ENCODE results near the gene MUC5B. TPM values are rescaled to one million over a fixed set of nuclear protein-coding genes. Genes with fewer than 3 reads are reported as not detected.
"Not testable (repeated sequence)": the region's sequence is repeated elsewhere in the genome, so short reads cannot be mapped to it uniquely, and the experiment has no call there.

The MUC5B gene
- total RNA-seq, 1 experiment from 2014 or later, result not detected

GRCh38 chr11:1232021-1232882, 9.4 kb downstream of the MUC5B start:
- DNase-seq (ENCODE audit: low read depth), result no peak

DNA sequence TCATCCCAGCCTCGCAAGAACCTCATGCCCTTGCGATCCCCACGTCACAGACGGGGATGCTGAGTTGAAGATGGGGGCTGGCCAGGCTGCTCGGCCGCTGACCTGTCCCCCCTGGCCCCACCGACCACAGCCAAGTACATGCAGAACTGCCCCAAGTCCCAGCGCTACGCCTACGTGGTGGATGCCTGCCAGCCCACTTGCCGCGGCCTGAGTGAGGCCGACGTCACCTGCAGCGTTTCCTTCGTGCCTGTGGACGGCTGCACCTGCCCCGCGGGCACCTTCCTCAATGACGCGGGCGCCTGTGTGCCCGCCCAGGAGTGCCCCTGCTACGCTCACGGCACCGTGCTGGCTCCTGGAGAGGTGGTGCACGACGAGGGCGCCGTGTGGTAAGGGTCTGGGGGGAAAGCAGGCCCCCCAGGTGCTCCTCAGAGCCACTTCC, 10.0 kb downstream of the MUC5B start:
- DNase-seq (ENCODE audit: low read depth), result no peak

- no peak for DNase-seq (ENCODE audit: low read depth)
Observed at GRCh38 chr11:1233351-1234053, 10.6 kb downstream of the MUC5B start.

- DNase-seq (ENCODE audit: low read depth), result no peak
Observed at GRCh38 chr11:1234054-1234720, 11.3 kb downstream of the MUC5B start.

DNA sequence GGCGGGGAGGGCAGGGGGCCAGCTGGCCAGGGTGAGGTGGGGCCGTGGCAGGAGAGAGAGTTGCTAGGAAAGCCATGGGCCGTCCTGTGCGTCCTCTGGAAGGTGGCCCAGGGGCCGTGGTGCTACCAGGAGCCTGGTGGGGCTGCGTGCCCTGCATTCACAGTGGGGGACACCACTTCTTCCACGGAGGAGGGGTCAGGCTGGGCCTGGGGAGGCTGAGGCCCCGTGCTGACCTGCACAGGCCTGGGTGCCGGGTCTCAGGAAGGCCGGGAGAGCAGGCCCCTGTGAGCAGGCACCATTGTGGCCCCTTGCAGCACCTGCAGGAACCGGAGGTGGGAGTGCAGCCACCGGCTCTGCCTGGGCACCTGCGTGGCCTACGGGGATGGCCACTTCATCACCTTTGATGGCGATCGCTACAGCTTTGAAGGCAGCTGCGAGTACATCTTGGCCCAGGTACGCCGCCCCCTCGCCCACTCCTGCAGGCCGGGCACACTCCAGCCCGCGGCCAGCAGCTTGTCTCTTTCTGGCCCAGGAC, 12.0 kb downstream of the MUC5B start:
- DNase-seq (ENCODE audit: low read depth), result no peak

DNA sequence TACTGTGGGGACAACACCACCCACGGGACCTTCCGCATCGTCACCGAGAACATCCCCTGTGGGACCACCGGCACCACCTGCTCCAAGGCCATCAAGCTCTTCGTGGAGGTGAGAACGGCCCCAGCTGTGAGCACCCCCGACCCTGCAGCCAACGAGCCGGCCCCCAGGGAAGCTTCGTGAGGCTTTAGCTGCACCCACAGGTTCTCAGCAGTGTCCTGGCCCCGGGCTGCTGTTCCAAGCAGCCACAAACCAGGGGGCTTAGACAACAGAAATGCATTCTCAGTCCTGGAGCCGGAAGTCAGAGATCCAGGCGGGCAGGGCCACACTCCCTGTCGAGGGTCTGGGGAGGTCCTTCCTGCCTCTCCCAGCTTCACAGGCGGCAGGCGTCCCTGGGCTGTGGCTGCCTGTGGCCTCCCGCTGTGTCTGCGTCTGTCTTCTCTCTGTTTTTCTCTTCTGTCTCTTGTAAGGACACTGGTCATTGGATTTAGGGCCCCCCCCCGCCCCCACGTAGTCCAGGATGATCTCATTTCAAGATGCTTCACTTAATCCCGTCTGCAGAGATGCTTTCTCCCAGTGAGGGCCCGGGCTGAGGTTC, 12.5 kb downstream of the MUC5B start:
- no peak for DNase-seq (ENCODE audit: low read depth)

GRCh38 chr11:1235901-1236315, 13.0 kb downstream of the MUC5B start:
- no peak for DNase-seq (ENCODE audit: low read depth)

GRCh38 chr11:1236316-1237127, 13.7 kb downstream of the MUC5B start:
- no peak for DNase-seq (ENCODE audit: low read depth)

DNA sequence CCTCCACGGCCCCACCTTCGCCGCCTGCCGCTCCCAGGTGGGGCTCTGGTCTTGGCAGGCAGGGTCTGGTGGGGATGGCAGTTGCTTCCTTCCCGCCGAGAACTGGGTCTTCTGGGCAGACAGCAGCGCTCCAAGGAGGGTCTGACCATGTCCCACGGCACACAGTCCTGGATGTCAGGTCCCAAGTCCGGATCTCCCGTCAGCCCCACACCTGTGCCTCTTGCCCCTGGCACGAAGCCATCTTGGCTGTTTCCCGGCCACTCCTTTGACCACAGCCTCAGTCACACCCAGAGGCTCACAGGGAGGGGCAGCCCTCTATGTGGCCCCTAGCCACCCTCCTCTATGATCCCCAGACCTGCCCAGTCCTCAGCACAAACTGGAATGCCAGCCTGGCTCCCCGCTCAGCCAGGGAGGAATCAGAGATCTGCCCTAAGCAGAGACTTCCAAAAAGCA, 14.3 kb downstream of the MUC5B start:
- DNase-seq (ENCODE audit: low read depth), result no peak

- DNase-seq (ENCODE audit: low read depth), result no peak
Observed at GRCh38 chr11:1237851-1238250, 15.0 kb downstream of the MUC5B start.

- peak; percentile 27 for DNase-seq (ENCODE audit: low read depth)
Observed at GRCh38 chr11:1238767-1239595, 16.1 kb downstream of the MUC5B start.

DNA sequence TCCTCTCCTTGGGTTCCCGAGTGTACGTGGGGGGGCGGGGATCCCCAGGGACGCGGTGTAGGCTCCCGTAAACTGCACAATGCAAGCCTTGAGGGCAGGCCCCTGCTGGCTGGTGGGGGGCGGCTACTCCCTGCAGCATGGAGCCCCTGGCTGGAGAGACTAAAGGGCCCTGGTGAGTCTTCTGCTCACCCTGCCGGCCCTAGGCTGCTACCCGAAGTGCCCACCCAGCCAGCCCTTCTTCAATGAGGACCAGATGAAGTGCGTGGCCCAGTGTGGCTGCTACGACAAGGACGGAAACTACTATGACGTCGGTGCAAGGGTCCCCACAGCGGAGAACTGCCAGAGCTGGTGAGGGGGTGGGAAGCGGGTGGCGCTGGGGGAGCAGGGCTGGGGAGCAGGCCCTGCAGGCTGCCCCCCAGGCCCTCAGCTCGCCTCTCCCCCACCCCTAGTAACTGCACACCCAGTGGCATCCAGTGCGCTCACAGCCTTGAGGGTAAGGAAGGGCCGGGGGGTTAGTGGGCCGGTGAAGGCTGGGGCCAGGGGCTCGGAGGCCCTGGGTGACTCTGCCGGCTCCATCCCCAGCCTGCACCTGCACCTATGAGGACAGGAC, 16.8 kb downstream of the MUC5B start:
- DNase-seq (ENCODE audit: low read depth), result no peak

- DNase-seq (ENCODE audit: low read depth), result no peak
Observed at GRCh38 chr11:1240771-1241170, 17.9 kb downstream of the MUC5B start.

DNA sequence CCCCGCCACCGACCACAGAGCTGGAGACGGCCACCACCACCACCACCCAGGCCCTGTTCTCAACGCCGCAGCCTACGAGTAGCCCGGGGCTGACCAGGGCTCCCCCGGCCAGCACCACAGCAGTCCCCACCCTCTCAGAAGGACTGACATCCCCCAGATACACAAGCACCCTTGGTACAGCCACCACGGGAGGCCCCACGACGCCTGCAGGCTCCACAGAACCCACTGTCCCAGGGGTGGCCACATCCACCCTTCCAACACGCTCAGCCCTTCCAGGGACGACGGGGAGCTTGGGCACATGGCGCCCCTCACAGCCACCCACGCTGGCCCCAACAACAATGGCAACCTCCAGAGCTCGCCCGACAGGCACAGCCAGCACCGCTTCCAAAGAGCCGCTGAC, 18.8 kb downstream of the MUC5B start:
- DNase-seq (ENCODE audit: low read depth), result no peak

- DNase-seq (ENCODE audit: low read depth), result no peak
Observed at GRCh38 chr11:1242289-1242688, 19.4 kb downstream of the MUC5B start.

DNA sequence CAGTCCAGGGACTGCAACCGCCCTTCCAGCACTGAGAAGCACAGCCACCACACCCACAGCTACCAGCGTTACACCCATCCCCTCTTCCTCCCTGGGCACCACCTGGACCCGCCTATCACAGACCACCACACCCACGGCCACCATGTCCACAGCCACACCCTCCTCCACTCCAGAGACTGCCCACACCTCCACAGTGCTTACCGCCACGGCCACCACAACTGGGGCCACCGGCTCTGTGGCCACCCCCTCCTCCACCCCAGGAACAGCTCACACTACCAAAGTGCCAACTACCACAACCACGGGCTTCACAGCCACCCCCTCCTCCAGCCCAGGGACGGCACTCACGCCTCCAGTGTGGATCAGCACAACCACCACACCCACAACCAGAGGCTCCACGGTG, 19.9 kb downstream of the MUC5B start:
- not testable (repeated sequence) for DNase-seq (ENCODE audit: low read depth)

DNA sequence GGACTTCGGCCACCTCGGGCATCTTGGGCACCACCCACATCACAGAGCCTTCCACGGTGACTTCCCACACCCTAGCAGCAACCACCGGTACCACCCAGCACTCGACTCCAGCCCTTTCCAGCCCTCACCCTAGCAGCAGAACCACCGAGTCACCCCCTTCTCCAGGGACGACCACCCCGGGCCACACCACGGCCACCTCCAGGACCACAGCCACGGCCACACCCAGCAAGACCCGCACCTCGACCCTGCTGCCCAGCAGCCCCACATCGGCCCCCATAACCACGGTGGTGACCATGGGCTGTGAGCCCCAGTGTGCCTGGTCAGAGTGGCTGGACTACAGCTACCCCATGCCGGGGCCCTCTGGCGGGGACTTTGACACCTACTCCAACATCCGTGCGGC, 20.7 kb downstream of the MUC5B start:
- DNase-seq (ENCODE audit: low read depth), result not testable (repeated sequence)

DNA sequence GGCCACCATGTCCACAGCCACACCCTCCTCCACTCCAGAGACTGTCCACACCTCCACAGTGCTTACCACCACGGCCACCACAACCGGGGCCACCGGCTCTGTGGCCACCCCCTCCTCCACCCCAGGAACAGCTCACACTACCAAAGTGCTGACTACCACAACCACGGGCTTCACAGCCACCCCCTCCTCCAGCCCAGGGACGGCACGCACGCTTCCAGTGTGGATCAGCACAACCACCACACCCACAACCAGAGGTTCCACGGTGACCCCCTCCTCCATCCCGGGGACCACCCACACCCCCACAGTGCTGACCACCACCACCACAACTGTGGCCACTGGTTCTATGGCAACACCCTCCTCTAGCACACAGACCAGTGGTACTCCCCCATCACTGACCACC, 21.7 kb downstream of the MUC5B start:
- DNase-seq (ENCODE audit: low read depth), result not testable (repeated sequence)

DNA sequence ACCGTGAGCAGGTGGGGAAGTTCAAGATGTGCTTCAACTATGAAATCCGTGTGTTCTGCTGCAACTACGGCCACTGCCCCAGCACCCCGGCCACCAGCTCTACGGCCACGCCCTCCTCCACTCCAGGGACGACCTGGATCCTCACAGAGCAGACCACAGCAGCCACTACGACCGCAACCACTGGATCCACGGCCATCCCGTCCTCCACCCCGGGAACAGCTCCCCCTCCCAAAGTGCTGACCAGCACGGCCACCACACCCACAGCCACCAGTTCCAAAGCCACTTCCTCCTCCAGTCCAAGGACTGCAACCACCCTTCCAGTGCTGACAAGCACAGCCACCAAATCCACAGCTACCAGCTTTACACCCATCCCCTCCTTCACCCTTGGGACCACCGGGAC, 22.9 kb downstream of the MUC5B start:
- DNase-seq (ENCODE audit: low read depth), result not testable (repeated sequence)
